SU-DHL-6 (cell line): ENCODE results near the gene RGS6.

Source experiments
- CTCF ChIP-seq: fragments of 200-600 bp; sonication (generic); IDR thresholded peaks from one replicate; pipeline ENCODE4 v1.5.1; 2017; ENCODE audit warnings: antibody characterized with exemption, mild to moderate bottlenecking, low read length, moderate library complexity; ENCODE audit not compliant: insufficient read depth, poor library complexity, severe bottlenecking
- EZH2phosphoT487 ChIP-seq: fragments of 200-600 bp; sonication (generic), shearing (Covaris generic); conservative IDR thresholded peaks from 2 replicates; pipeline ENCODE4 v1.6.1; 2018; ENCODE audit warnings: mild to moderate bottlenecking, antibody characterized with exemption, low read length, moderate library complexity, mixed read lengths

GRCh38 chr14:72615451-72616121 lies 683.4 kb downstream of the RGS6 start:
- TF ChIP-seq CTCF: no peak
- TF ChIP-seq EZH2phosphoT487: no peak
